ENCODE results near the gene PREP. TPM values are rescaled to one million over a fixed set of nuclear protein-coding genes. Genes with fewer than 3 reads are reported as not detected.

Gene PREP
- total RNA-seq, 4 donors from 2014 or later = 9.7 to 29.6 (median 17.1) TPM

GRCh38 chr6:105321207-105321606, 81.7 kb downstream of the PREP start:
- Histone ChIP-seq H3K9me3 (no peaks in the 10 kb centered on the region), H3K4me1 (no peaks in the 10 kb centered on the region), H3K36me3 (no peaks in the 10 kb centered on the region), H3K4me3 (no peak overlapping the region), H3K27me3 (no peaks in the 10 kb centered on the region), H3K27ac (no peak overlapping the region)
- intact Hi-C loops (cut with DNase I; ENCODE audit: low total_unique reads) = no loop called here
- no peak for DNase-seq
- TF ChIP-seq POLR2A (IDR thresholded peaks at IDR 0.05) (no peak), CTCF (IDR thresholded peaks at IDR 0.05) (no peak)

- H3K27me3 ChIP-seq = no peaks in the 10 kb centered on the region
- intact Hi-C loops (cut with DNase I; ENCODE audit: low total_unique reads) = no loop called here
- no peak for DNase-seq
- H3K27ac ChIP-seq = no peak overlapping the region
- H3K4me1 ChIP-seq = no peaks in the 10 kb centered on the region
- no peak for TF ChIP-seq CTCF (IDR thresholded peaks at IDR 0.05)
- TF ChIP-seq POLR2A (IDR thresholded peaks at IDR 0.05) = no peak
- no peaks in the 10 kb centered on the region for H3K9me3 ChIP-seq
- H3K36me3 ChIP-seq = no peaks in the 10 kb centered on the region
- H3K4me3 ChIP-seq = no peak overlapping the region
These were observed 82.1 kb downstream of the PREP start for GRCh38 chr6:105320765-105321164.

- no peaks in the 10 kb centered on the region for H3K27me3 ChIP-seq
- H3K27ac ChIP-seq = no peak overlapping the region
- H3K9me3 ChIP-seq = no peaks in the 10 kb centered on the region
- intact Hi-C loops (cut with DNase I; ENCODE audit: low total_unique reads) = no loop called here
- H3K4me1 ChIP-seq = no peaks in the 10 kb centered on the region
- no peak overlapping the region for H3K4me3 ChIP-seq
- DNase-seq = no peak
- H3K36me3 ChIP-seq = no peaks in the 10 kb centered on the region
- TF ChIP-seq CTCF (IDR thresholded peaks at IDR 0.05) (no peak), POLR2A (IDR thresholded peaks at IDR 0.05) (no peak)
These were observed 82.6 kb downstream of the PREP start for GRCh38 chr6:105320271-105320670.

GRCh38 chr6:105319331-105319730, 83.6 kb downstream of the PREP start:
- no peaks in the 10 kb centered on the region for H3K9me3 ChIP-seq
- no peak overlapping the region for H3K27ac ChIP-seq
- DNase-seq = no peak
- intact Hi-C loops (cut with DNase I; ENCODE audit: low total_unique reads) = no loop called here
- no peaks in the 10 kb centered on the region for H3K27me3 ChIP-seq
- no peak overlapping the region for H3K4me3 ChIP-seq
- H3K4me1 ChIP-seq = no peaks in the 10 kb centered on the region
- TF ChIP-seq CTCF (IDR thresholded peaks at IDR 0.05) = no peak
- no peak for TF ChIP-seq POLR2A (IDR thresholded peaks at IDR 0.05)
- no peaks in the 10 kb centered on the region for H3K36me3 ChIP-seq

GRCh38 chr6:105318660-105319059, 84.2 kb downstream of the PREP start:
- intact Hi-C loops (cut with DNase I; ENCODE audit: low total_unique reads) = no loop called here
- Histone ChIP-seq H3K27ac (no peak overlapping the region), H3K4me1 (no peaks in the 10 kb centered on the region), H3K9me3 (no peaks in the 10 kb centered on the region), H3K27me3 (no peaks in the 10 kb centered on the region), H3K4me3 (no peak overlapping the region), H3K36me3 (no peaks in the 10 kb centered on the region)
- TF ChIP-seq CTCF (IDR thresholded peaks at IDR 0.05) (no peak), POLR2A (IDR thresholded peaks at IDR 0.05) (no peak)
- no peak for DNase-seq
